ENCODE data around the gene PLA2R1.
A peak's percentile ranks its signal among the peaks of the same experiment; 100 is the strongest.

PLA2R1 gene

GRCh38 chr2:159894145-159894838, 168.1 kb downstream of the PLA2R1 start:
- Histone ChIP-seq H3K36me3 (ENCODE audit: control insufficient read depth in 2 of 2, insufficient read depth in 1 of 2, low read length in 2 of 2) (no peaks in the 10 kb centered on the region), H3K27ac (ENCODE audit: extremely low read depth, low read depth, low read length) (no peak overlapping the region), H3K4me3 (ENCODE audit: low read depth, low read length) (no peak overlapping the region), H3K4me1 (ENCODE audit: control insufficient read depth, insufficient read depth, low read length) (peaks cover 10% of the 10 kb centered on the region), H3K9me3 (ENCODE audit: control insufficient read depth, insufficient read depth, low read depth, low read length) (no peaks in the 10 kb centered on the region)
- TF ChIP-seq ZNF37A (tag by site-specific recombination; IDR thresholded peaks at IDR 0.05) (no peak), SCRT2 (tag by site-specific recombination; IDR thresholded peaks at IDR 0.05) (peak; percentile 55), ZNF629 (tag by site-specific recombination; IDR thresholded peaks at IDR 0.05) (no peak)
- POLR2A ChIA-PET, result no interaction called here
- CTCF ChIA-PET, result interaction anchor here (1.0 to 1.3 kb wide), 2 partner anchors 28 to 72 kb away, joined by 5 read pairs; no protein-coding TSS in a partner anchor

GRCh38 chr2:159892990-159893810, 169.2 kb downstream of the PLA2R1 start:
- Histone ChIP-seq H3K36me3 (ENCODE audit: control insufficient read depth in 2 of 2, insufficient read depth in 1 of 2, low read length in 2 of 2) (no peaks in the 10 kb centered on the region), H3K4me3 (ENCODE audit: low read depth, low read length) (no peak overlapping the region), H3K9me3 (ENCODE audit: control insufficient read depth, insufficient read depth, low read depth, low read length) (no peaks in the 10 kb centered on the region), H3K4me1 (ENCODE audit: control insufficient read depth, insufficient read depth, low read length) (peaks cover 10% of the 10 kb centered on the region), H3K27ac (ENCODE audit: extremely low read depth, low read depth, low read length) (no peak overlapping the region)
- TF ChIP-seq ZNF280C (tag by site-specific recombination; IDR thresholded peaks at IDR 0.05) (no peak), INSM2 (tag by site-specific recombination; IDR thresholded peaks at IDR 0.05) (no peak)
- CTCF ChIA-PET, result no interaction called here
- POLR2A ChIA-PET, result no interaction called here

GRCh38 chr2:159891917-159892730, 170.3 kb downstream of the PLA2R1 start:
- H3K4me1 ChIP-seq (ENCODE audit: control insufficient read depth, insufficient read depth, low read length), result peaks cover 10% of the 10 kb centered on the region
- H3K4me3 ChIP-seq (ENCODE audit: low read depth, low read length), result no peak overlapping the region
- POLR2A ChIA-PET, result no interaction called here
- CTCF ChIA-PET, result interaction anchor here (0.6 kb wide), 1 partner anchor 31 kb away, joined by 4 read pairs; no protein-coding TSS in a partner anchor
- H3K36me3 ChIP-seq (ENCODE audit: control insufficient read depth in 2 of 2, insufficient read depth in 1 of 2, low read length in 2 of 2), result no peaks in the 10 kb centered on the region
- no peak overlapping the region for H3K27ac ChIP-seq (ENCODE audit: extremely low read depth, low read depth, low read length)
- TF ChIP-seq ZNF555 (tag by site-specific recombination; conservative IDR thresholded peaks at IDR 0.05) (no peak), BCL6B (tag by site-specific recombination; IDR thresholded peaks at IDR 0.05) (no peak), ZNF266 (tag by site-specific recombination; IDR thresholded peaks at IDR 0.05; ENCODE audit: low read depth) (no peak), ZNF202 (tag by site-specific recombination; IDR thresholded peaks at IDR 0.05; ENCODE audit: borderline replicate concordance) (no peak), ZNF692 (tag by site-specific recombination; IDR thresholded peaks at IDR 0.05) (peak; percentile 81; the same call in 1 of the 2 replicates)
- no peaks in the 10 kb centered on the region for H3K9me3 ChIP-seq (ENCODE audit: control insufficient read depth, insufficient read depth, low read depth, low read length)
